Psoas muscle (tissue), 8 donors: Measurements from ENCODE around the gene GNAI2. TPM values are rescaled to one million over a fixed set of nuclear protein-coding genes. Genes with fewer than 3 reads are reported as not detected.

Source experiments
- ATAC-seq, 4 donors: fragments of 200-7000 bp; cut with Tn5 transposase; one replicate each; pipeline ENCODE4 v1.9.1; 2020; ENCODE audit warnings: moderate library complexity in 3 of 4, mild to moderate bottlenecking in 2 of 4
- DNase-seq, 2 donors: peaks; one replicate each; pipeline ENCODE4 v3.0.0-alpha.2; 2020
- H3K27ac ChIP-seq: fragments of 200-600 bp; one replicate; pipeline ENCODE4 v1.8.0; 2022
- H3K27me3 ChIP-seq, 3 donors: fragments of 200-600 bp in 1 of 3; one replicate each; pipeline versions ENCODE4 v1.6.1 to v1.8.0; 2013 to 2022; ENCODE audit warnings: low read length in 2 of 3, mild to moderate bottlenecking in 2 of 3, moderate library complexity in 1 of 3; ENCODE audit not compliant: insufficient read depth in 3 of 3
- H3K36me3 ChIP-seq, 2 donors: fragments of 200-600 bp in 1 of 2; one replicate each; pipeline versions ENCODE4 v1.6.1 to v1.8.0; 2013 to 2022; ENCODE audit warnings: low read depth in 1 of 2, mild to moderate bottlenecking in 1 of 2, moderate library complexity in 1 of 2; ENCODE audit not compliant: insufficient read depth in 1 of 2
- H3K4me1 ChIP-seq: fragments of 200-600 bp; one replicate; pipeline ENCODE4 v1.8.0; 2022
- H3K4me3 ChIP-seq: fragments of 200-600 bp; one replicate; pipeline ENCODE4 v1.8.0; 2022; ENCODE audit warnings: mild to moderate bottlenecking
- H3K9me3 ChIP-seq: fragments of 200-600 bp; one replicate; pipeline ENCODE4 v1.8.0; 2022
- WGBS, 3 donors: extraction: QIAGEN DNeasy Blood & Tissue Kit; methylation state at CpG; one replicate each; pipeline versions ENCODE4 v1.1.6 to v1.1.7; 2013; 5-methylcytosine and 5-hydroxymethylcytosine counted together
- intact Hi-C, 2 donors: fragments of 100-400 bp; cut with DNase I; formaldehyde crosslinking; loops; one replicate each; pipeline versions ENCODE4 v1.11.0 to v1.14.2; 2022
- polyA plus RNA-seq, 3 donors: library from polyadenylated mRNA; stranded (reverse); fragments of 200-250 nt; gene quantifications; one replicate each; pipeline ENCODE4 v1.2.3, GENCODE V29; 2013
- total RNA-seq, 4 donors: library from RNA; stranded (reverse); fragmentation: NEBNext Ultra II Directional in 2 of 4; extraction: Animal tissue kit (Norgen Biotek cat#: 25700) in 2 of 4; gene quantifications; one replicate each; pipeline versions ENCODE4 v1.2.1 to v1.2.4, GENCODE V29; 2021 to 2023
- TF ChIP-seq, protein P1 (sequence below): fragments of 200-600 bp; IDR thresholded peaks from one replicate; pipeline ENCODE4 v1.8.0; 2022; ENCODE audit warnings: antibody characterized with exemption
- donor health status: healthy with polysubstance abuse.
- donor health status: DM: no; HTN: no; CAD: no; lungs with moderate emphysema.
- donor health status: Bipolar disorder and iron deficiency.
- donor health status: healthy.
- donor health status: DM: yes; HTN: yes; CAD: no.
- donor health status: DM: no; HTN: no; CAD: no.
- donor health status: DM: no; HTN: no; CAD: no.
- donor health status: DM: yes; HTN: yes; CAD: no.

The GNAI2 gene
- total and polyA plus RNA-seq, 7 donors: 39.4 to 93.9 (median 57.6) TPM

DNA sequence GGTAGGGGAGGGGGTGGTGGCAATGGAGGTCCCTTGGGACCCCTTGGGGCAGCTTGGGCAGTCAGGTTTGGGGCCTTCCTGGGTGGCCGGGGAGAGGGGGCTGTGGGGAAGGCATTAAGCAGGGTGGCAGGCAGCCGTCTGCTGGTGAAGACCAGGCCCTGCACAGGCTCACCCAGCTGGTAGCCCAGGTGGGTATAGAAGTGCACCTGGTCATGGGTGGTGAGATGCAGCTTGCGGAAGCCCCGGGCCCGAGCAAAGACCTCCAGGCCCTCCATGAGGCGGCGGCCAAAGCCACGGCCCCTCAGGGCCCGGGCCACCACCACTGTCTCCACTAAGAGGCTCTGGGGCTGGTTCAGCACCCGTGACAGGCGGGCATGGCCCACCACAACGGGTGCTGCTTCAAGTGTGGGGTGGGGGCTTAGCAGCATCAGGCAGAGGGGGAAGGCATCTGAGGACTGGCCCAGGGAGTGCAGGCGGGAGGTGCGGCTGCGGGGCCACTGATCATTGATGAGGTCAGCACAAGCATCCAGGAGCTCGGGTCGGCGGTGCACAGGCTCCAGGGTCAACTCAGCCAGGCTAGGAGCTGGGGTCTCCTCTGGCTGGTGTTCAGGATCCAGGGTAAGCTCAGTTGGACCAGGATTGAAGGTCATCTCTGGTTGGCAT is 60.8 kb downstream of the GNAI2 start:
- Histone ChIP-seq H3K27ac (no peak overlapping the region), H3K9me3 (no peaks in the 10 kb centered on the region), H3K27me3 (no peaks in the 10 kb centered on the region), H3K4me1 (peaks cover 36% of the 10 kb centered on the region), H3K36me3 (peaks cover 0 to 6% of the 10 kb centered on the region in 2 donors), H3K4me3 (no peak overlapping the region)
- WGBS, 3 donors: 89 to 95% (median 92%) methylated on average over 16 to 18 of the region's 18 CpGs
- ATAC-seq: no peak
- DNase-seq: no peak
- TF ChIP-seq, protein P1, sequence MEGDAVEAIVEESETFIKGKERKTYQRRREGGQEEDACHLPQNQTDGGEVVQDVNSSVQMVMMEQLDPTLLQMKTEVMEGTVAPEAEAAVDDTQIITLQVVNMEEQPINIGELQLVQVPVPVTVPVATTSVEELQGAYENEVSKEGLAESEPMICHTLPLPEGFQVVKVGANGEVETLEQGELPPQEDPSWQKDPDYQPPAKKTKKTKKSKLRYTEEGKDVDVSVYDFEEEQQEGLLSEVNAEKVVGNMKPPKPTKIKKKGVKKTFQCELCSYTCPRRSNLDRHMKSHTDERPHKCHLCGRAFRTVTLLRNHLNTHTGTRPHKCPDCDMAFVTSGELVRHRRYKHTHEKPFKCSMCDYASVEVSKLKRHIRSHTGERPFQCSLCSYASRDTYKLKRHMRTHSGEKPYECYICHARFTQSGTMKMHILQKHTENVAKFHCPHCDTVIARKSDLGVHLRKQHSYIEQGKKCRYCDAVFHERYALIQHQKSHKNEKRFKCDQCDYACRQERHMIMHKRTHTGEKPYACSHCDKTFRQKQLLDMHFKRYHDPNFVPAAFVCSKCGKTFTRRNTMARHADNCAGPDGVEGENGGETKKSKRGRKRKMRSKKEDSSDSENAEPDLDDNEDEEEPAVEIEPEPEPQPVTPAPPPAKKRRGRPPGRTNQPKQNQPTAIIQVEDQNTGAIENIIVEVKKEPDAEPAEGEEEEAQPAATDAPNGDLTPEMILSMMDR: no peak
- intact Hi-C loops: no loop called here

DNA sequence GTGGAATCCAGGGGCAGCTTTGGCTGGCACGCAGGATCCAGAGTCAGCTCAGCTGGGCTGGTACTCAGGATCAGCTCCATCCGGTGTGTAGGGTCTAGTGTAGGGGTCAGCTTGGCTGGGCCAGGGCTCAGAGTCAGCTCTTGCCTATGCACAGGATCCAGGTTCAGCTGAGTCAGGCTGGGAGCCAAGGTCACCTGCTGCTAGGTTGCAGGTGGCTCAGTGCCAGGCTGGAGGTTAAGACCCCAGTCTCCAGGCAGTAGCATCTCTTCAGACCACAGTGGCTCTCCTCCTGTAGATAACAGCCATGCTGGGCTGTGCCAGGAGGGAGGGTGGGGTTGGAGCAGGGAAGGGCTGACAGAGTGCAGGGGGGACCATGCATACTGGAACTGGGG is 61.4 kb downstream of the GNAI2 start:
- Histone ChIP-seq H3K27ac (no peak overlapping the region), H3K4me1 (peaks cover 36% of the 10 kb centered on the region), H3K4me3 (no peak overlapping the region), H3K27me3 (no peaks in the 10 kb centered on the region), H3K9me3 (no peaks in the 10 kb centered on the region), H3K36me3 (peaks cover 0 to 6% of the 10 kb centered on the region in 2 donors)
- TF ChIP-seq, protein P1: no peak
- intact Hi-C loops: no loop called here
- DNase-seq (no peak), ATAC-seq (no peak)
- WGBS, 3 donors: 87 to 100% (median 96%) methylated on average over 2 of the region's 2 CpGs

DNA sequence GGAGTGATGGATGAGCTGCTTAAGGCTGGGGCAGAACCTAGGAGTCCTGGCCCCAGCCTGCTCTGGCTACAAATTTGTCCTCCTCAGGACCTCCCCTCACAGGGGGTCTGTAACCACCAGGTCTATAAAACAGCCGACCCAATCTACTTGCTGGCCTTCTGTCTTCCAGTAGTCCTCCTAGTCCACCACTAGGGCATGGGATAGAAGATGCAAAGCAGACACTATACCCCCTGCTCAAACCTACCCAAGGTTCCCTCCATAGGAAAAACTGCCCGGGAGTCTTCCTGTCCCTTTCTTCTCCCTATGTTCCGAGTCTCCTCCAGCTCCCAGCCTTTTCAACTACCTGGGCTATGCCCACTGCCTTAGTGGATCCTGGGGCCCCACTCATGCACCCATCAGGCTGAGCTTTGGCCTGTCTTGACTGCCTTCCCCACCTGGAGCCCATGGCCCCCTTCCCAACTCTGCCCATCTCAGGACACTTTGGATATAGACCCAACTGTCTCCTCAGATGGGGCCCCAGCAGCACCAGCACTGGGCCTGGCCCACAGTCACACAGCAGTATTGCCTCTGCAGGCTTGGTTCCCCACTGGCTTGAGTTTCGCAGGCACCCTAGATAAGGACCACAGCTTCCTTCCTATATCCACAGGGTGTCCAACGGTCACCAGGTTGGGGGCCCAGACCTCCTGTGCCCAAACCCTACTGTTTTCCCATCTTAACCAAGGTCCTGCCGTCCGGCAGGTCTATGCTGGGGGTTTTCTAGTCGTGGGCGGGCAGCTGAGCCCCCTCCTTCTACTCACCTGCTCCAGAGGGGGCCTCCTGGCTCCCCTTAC is 62.1 kb downstream of the GNAI2 start:
- ATAC-seq (no peak), DNase-seq (peak in 1 of 2 donors; percentile 61)
- no peaks in the 10 kb centered on the region for H3K9me3 ChIP-seq
- H3K4me1 ChIP-seq: peaks cover 31% of the 10 kb centered on the region
- peaks cover 0 to 6% of the 10 kb centered on the region in 2 donors for H3K36me3 ChIP-seq
- TF ChIP-seq, protein P1: no peak
- peak overlapping the region; percentile 87 for H3K27ac ChIP-seq
- H3K27me3 ChIP-seq: no peaks in the 10 kb centered on the region
- H3K4me3 ChIP-seq: peak overlapping the region; percentile 76
- 45 to 48% (median 46%) methylated on average over 9 of the region's 9 CpGs for WGBS, 3 donors
- intact Hi-C loops: no loop called here

DNA sequence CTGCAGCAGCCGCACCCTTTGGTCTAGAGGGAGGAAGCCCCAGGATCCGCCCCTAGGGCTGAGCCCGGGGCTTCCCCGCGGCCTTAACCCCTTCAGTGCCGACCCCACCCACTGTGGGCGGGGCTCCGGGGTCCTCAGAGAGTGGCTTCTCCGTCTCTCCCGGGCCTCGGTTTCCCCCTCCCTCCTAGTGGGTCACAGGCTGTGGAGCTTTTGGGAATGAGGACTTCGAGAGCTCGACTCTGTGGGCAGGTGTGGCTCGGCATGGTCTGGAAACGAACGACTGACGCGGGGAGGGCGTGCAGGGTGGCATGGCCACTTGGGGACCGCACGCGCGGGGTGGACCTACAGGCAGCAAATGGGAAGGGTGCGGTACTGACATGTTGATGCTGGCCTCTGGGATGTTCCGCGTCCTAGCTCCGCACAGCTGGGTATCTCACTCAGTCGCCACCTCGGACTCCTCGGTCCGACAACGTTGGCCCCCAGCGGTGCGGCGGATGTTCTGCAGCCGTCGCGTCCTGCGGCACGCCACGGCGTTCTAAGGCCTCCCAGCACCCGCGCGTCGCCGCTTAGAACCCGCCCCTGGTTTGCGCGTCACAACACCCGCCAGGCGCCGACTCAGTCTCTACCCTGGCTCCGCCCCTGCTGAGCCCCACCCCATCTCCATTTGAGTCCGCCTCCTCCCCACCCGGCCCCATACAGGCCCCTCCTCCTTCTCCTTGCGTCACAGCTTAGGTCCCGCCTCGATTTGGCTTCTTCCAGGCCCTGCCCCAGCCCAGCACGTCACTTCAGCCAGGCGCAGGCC is 63.0 kb downstream of the GNAI2 start, which contains the start of the genes HYAL3 and NAA80:
Gene HYAL3, minus strand, starts transcription at position 570 of the 802 bp plus-strand sequence. CDS start 3,803 bp downstream, outside the sequence.
Gene NAA80, minus strand, starts transcription at position 570 of the 802 bp plus-strand sequence. CDS start 1,942 bp downstream, outside the sequence.
- H3K4me3 ChIP-seq: peak within 1 kb of the TSS; percentile 76
- WGBS, 3 donors: 0 to 1% (median 1%) methylated on average over 46 to 61 of the region's 61 CpGs
- peaks cover 0 to 6% of the 10 kb centered on the region in 2 donors for H3K36me3 ChIP-seq
- H3K9me3 ChIP-seq: no peaks in the 10 kb centered on the region
- intact Hi-C loops: no loop called here
- H3K27me3 ChIP-seq: no peaks in the 10 kb centered on the region
- H3K4me1 ChIP-seq: peaks cover 29% of the 10 kb centered on the region
- ATAC-seq: peak; percentile 89 to 91 (median 89)
- TF ChIP-seq, protein P1: peak; percentile 43
- peak; percentile 99 to 100 for DNase-seq
- H3K27ac ChIP-seq: peak within 1 kb of the TSS; percentile 88
